ENCODE measurements around the gene NAALADL2.
"Not testable (repeated sequence)": the region's sequence is repeated elsewhere in the genome, so short reads cannot be mapped to it uniquely, and the experiment has no call there.

Gene NAALADL2

DNA sequence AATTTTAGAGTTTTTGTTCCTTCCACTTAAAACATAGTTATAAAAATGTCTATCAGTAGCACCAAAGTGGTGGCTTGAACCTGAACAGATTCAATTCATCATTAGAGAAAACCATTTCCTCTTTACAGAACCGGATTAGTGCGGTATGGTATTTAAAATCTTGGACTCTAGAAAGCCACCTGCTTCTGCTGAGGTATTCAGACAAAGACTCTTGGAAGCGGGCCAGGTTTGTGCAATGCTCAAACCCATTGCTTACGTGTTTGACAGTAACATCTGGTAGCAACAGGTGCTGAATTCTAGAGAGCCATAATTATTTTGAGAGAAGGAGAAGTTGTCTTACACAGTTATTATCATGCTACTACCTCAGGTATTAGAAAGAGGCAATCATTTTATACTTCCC lies 290.5 kb downstream of the NAALADL2 start:
- DNase-seq = no peak

DNA sequence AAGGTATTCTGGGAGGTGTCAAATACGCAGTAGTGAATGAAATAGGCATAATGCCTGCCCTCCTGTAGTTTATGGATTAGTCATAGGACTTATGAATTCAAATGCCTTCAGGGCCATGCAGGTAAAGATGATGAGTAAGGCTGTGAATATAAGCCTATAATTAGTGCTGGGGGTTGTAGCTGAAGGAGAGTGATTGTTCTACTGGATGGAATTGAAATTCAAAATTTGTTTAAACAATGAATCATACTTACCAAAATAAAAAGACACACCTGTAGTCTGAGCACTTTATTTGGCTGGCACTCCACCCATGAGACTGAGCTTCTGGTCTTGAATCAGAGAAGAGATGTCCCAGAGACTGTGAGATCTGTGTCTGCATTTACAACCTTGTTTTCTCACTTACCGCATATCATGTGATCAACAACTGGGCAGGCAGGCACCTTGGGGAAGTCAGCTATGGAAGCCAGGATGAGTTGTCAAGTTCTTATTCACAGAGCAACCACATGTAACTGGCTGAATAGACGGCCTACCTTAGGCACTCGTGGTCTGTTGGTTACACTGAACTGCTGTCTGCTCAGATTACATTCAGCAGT lies 291.8 kb downstream of the NAALADL2 start:
- no peak for DNase-seq

DNA sequence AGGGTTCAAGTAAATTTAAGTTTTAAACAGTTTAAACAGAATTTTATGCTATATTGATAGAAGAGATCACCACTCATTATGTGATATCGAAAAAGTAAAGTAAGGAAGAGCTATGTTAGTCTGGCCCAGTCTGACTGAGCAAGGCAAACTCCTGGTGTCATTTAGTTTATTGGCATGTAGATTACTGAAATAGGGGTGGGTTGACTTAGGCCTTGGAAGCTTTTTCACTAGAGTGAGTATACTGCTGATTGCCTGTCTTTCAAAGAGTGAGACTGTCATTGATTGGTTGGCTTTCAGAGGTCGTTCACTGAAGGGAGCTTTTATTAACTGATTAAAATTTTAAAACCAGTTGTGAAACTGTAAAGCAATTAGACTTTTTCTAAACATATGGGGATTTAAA lies 294.5 kb downstream of the NAALADL2 start:
- DNase-seq = no peak

DNA sequence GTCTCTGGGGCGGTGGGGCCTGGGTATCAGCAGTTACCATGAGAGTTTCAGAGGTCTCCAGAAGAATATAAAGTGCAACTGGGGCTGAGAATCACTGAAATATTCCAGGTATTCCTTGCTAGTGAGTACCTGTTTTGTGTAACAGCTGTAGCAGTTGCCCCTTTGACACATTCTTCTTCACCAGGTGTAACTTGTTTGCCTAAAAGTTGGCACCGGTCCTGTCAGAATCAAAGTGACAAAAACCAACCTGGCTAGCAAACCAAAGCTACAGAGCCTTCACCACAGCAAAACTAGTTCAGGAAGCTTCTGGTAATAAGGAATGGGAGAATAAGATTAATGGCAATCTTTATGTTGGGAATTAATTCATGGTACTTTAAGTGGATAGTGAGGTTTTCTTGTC lies 296.0 kb downstream of the NAALADL2 start:
- DNase-seq = no peak

DNA sequence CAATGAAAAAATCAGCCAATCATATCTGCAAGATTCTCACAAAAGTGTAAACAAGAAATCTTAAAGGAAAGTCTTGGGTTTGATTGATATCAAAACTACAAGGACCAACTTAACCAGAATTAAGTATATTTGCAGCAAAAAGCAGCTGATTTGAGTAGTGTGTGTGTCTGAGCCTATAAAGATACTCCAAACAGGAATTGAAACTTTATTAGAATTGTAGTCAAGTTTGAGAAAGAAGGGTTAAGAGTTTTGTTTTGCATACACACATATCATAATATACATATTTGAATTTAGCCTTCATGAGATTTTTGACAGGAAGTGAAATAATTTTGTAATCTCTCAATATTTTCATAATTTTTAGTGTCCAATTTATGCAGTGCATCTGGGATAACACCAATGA lies 300.1 kb downstream of the NAALADL2 start:
- no peak for DNase-seq

DNA sequence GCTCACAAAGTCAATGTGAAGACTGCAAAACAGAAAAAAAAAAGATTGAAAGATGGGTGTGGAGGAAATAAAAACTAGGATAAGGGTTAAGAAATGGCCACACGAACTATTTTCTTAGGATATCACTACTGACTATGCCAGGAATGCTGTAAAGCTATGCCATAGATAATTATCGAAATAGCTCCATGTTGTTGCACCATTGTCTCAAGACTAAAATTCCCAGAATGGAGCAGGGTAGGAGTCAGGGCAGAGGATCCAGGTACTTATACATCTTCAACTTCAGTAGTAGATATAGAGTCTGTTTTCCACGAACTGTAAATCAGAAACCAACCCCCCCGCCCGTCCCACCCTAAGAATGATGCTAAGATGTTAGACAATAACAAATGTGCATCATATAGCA lies 302.2 kb downstream of the NAALADL2 start:
- no peak for DNase-seq

DNA sequence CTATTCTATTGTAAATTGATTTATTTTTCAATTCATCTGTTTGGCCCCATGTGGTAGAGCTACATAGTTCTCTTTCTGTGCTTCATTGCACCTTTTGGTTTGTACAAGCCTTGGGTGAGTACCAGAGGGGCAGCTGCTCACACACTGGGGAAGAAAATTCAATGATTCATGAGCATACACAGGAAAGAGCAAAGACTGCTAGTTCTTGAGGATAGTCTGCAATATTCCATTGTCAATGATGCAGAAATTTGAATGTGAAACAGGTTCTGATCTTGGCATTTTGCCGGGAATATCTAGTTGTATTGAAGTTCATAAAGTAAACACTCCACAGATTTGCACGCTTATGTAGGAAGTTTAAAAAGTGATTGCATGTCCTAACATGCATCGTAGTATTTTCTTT lies 304.6 kb downstream of the NAALADL2 start:
- DNase-seq = no peak

DNA sequence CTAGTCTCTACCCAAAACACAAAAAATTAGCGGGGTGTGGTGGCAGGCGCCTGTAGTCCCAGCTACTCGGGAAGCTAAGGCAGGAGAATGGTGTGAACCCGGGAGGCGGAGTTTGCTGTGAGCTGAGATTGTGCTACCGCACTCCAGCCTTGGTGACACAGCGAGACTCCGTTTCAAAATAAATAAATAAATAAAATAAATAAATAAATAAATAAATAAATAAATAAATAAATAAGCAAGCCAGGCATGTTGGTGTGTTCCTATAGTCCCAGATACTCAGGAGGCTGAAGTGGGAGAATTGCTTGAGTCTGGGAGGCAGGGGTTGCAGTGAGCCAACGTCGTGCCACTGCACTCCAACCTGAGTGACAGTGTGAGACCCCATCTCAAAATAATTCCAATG lies 314.0 kb downstream of the NAALADL2 start:
- not testable (repeated sequence) for DNase-seq

DNA sequence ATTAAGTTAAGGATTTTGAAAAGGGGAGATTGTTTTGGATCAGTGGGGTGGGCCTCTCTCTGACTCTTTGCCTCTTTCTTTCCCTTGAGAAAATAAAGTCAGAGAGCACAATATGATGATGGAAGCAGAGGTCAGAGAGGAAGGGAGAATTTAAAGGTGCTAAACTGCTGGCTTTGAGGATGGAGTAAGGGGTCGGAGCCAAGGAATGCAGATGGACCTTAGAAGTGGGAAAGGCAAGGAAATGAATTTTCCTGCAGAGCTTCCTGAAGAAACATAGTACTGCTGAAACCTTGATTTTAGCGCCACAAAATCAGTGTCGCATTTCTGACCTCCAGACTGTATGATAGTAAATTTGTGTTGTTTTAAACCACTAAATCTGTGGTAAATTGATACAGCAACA lies 317.4 kb downstream of the NAALADL2 start:
- no peak for DNase-seq

DNA sequence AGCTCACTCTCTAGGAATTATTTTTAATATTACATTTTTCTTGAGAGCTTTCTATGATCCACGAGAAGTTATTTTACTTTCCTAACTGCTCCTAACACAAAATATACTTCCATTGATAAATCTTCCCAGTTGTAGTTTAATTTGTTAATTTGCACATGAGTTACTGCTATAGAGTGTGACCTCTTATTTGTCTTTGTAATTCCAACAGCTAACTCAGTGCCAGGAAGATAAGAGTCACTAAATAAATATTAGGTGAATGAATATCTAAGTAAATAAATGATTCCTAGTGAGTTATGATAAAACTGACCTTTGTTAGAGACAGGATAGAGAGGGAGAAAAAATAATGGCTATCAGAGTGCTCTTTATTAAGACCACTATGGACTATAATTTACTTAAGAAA lies 319.9 kb downstream of the NAALADL2 start:
- no peak for DNase-seq

DNA sequence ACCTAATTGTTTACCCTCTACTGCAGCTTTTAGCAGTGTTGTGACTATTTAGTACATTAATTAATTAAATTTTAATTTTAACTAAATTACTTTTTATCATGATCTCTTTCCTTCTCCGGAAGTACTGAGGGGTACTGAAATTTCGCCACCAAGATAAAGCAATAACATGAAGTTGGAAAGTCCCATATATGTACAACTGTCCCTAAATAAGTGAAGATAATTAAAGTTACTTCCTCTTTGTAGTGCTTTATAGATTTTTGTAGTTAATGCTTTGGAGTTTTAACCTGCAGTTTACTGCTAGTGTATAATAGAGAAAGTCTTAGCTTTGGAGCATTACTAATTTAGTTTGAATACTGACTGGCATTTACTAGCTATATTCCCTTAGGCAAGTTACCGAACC lies 325.3 kb downstream of the NAALADL2 start:
- DNase-seq = no peak

DNA sequence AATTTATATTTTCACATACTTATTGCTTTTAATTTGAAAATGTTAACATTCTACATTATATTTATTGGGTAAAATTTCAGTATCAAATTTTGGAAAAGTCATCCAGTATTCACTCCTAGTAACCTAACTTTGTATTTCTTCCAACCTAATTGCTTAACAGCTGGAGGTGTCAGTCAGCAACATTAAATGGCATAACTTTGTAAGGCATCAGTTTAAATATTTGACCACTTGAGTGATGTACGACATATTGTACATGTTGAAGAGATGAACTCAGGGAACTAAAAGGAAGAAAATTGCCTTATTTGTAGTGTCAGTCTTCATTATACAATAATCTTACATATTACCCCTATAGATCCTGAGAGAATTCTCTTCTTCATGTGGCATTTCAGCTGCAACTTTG lies 326.8 kb downstream of the NAALADL2 start:
- no peak for DNase-seq

DNA sequence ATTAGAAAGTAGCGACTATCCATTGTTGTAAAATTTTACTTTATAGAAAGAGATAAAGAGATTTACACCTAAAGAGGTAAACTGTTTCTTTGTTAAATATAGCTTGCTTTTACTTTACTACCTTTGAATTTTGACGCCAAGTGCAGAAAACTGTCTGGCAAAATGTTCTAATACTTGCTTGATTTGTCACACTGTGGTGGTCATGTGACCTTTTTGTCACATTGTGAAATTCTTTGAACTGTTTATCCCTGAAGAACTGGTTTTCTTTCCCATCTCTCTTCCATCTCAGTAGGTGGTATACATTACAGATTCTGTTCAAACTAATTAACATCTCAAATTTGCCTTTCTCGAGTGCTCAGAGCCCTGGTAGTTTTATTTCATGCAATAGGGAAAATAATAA lies 327.4 kb downstream of the NAALADL2 start:
- DNase-seq = no peak

DNA sequence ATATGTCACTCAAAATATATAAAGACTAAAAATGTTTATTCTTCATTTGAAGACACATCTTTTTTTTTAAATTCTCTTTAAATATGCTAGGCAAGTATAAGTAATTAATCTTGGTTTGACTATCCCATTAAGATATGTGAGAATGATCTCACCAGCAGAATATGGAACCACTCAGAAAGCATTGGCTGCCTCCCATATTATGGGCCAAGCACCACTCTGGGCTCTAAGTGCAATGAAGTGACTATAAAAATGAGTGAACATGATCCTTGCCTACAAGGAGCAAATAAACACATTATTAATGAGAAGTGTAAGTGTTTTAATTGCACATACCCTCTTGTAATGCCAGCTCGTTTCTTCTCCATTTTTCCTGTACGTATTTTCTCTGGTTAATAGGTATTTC lies 328.5 kb downstream of the NAALADL2 start:
- no peak for DNase-seq

DNA sequence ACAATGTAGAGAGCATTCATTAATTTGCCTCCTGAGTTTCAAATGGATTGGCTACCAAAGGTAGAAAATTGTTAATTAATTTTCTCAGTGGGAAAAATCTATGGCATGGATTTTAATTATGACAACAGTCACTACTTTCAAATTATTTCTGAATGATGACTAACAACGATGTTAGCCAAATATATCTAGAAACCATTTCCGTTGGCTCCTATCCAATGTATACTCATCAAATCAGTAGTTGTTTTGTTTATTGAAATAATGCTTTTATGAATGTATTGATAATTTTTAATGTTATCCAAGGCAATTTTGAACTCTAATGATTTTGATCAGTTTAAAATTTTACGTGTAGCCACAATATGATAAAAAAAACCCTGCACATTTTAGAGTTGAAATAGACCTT lies 333.4 kb downstream of the NAALADL2 start:
- no peak for DNase-seq

DNA sequence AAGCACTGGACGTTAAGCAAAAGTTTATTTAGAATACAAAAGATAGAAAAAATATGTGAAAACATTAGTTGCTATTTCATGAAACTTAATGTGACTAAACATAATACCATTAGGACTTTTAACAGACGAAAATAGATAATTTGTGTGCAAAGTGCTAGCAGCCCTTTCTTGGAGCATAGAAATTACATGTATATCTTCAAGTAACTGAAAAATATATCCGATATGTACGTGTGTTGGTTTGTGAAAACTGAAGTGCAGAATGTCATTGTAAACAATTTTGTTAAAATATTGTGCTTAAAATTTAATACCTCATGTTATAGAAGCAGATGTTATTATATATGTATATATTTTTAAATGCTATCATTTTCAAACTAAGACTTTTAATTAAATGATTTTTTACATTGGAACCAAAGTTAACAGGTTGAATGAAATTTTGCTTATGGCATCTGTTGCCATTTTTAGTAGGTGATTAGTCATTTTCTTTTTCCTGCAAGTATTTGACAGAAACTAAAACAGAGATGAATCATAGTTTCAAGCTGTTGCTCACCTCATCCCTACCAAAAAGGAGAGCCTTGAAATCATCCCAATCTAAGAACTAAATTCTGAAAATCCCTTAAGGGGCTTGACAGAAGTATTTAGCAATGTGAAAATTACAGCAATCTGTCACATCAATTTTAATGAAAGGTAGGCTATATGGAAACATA lies 334.8 kb downstream of the NAALADL2 start:
- DNase-seq = peak; percentile 30

DNA sequence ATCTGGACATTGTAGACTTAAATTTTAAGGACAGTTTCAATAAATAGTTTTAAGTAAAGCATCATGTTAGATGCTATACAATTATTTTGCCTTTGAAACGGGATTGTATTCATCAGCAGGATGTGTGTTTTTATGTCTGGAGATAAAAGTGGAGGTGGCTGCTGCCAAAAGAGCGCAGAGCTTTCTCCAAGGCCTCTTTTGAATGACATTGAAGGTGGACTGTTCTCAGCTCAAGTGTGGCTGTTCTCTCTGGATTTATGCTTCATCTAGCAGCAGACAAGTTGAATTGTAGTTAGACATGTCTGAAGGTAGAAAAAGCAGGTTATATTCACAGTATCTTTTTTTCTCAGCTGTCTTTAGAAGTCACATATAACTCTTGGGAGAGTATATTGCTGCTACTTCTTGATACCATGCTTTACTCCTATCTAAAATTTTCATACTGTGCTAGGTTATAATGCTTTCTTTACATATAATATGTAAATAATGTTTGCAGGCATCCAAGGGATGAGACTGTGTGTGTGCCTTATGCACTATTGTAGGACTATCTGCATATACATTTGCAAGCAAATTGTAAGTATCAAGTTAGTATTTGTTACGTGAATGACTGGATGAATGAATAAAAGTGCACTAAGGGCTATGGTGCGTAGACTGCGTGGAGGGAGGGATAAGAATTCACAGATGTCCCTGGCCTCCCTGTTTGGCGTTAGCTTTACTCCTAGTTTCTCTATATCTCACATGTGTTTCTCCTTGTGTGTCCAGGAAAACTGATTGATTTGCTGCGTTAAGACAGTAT lies 340.1 kb downstream of the NAALADL2 start:
- DNase-seq = no peak

DNA sequence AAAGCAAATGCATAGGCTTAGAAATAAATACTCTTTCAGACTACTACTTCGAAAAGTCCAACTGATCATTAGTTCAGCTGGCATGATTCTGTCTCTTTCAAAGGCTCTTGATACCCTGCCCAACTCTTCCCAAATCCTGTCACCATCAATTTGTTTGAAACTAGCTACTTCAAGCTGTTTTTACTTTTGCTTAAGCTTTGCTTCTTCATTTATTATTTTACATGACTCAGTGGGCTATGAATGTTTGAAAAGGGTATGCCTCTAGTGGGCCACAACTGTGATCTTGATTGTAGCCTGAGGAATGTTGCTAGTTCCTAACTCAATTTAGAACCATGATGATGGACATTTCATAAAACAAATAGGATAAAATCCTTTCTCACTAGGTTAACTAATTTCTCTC lies 340.8 kb downstream of the NAALADL2 start:
- no peak for DNase-seq

DNA sequence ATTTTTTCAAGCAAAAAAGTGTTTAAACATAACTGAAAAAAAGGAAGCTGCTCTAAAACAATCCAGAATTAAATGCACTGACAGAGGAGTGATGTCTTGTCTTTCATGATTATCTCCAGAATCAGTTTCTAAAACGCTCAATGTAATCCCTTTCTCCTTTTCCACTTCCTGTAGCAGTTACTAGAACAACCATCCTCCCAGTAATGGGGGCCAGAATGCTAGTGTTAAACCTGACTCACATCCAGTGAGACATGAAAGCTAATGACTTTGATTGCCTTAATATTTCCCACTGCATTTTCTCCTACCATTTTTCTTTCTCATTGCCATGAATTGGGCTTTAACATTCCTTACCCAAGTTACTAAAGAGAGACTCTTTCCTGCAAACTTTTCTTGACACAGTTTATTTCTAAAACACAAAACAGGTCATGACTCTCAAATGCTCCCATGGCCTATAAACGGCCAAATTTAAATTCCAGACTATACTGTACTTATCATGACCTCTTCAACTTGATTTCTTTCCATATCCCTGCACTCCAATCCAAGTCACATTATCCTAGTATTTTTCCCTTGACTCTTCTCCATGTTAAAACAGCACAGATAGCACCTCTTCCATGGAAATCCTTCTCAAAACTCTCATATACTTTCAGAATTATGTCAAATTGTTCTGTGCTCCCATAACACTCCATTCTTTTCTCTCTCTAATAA lies 341.4 kb downstream of the NAALADL2 start:
- no peak for DNase-seq

DNA sequence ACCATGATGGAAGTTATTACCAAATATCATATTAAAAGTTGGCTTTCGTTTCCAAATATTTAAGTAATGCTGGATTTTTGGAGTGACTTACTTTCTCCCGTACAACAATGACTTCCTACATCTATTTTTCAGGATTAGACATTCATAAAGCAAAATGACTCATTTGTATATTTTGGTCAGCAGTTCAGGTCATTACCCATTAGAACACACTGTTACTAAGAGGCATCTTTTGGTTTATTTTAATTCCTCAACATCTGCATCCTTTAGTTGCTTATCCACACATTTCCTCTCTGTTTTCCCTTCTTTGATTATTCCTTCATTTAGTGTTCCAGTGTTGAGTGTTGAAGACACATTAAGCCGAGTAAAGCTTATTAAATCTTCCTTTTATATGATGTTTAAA lies 348.2 kb downstream of the NAALADL2 start:
- no peak for DNase-seq

DNA sequence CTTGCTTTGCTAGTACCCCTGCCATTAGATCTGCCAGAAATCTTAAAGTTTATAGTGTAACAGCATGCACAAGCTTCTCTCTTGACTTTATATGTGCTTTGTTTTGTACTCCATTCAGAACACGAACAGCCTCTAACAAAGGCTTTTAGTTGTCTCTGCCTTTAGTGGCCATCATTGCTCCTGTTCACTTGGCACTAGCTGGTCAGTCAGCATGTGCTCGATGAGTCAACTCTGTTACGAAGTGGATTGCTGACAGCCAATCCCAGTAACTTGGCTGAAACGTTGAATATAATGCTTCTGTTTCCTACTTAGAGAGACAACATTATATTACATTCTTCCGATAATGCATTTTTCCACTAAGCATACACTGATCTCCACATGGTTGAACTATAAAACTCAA lies 349.2 kb downstream of the NAALADL2 start:
- no peak for DNase-seq

DNA sequence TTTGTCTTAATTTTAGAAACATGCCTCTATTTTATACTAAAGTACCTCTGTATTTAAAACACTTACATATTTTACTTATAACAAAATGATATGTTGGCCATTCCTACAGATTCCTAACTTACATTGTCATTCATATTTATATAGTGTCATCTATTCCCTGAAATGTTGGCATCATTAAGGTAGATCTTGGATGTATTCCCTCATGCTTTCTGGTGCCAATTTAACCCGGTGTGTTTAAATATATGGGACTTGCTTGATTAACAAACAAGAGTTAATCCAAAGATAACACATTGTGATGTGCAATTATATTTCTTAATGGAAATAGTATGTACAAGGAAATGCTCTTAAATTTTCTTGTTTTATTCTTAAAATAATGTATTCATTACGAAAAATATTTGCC lies 352.3 kb downstream of the NAALADL2 start:
- no peak for DNase-seq

DNA sequence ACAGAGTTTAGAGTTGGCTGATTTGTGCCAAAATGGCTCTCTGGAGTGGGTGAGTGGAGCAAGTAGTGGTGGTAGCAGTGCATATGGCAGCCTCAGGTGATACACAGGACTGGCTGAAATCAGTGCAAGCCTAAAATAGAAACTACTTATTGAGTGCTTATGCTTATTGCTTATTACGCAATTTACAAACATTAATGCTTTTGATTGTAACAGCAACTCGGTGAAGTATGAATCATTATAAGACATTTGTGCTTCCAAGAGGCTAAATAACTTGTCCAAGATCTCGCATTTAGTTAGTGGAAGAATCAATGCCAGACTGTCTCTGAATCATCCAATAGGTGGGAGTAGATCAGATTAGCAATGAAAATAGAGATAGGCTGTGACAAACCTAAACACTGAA lies 353.8 kb downstream of the NAALADL2 start:
- DNase-seq = no peak

DNA sequence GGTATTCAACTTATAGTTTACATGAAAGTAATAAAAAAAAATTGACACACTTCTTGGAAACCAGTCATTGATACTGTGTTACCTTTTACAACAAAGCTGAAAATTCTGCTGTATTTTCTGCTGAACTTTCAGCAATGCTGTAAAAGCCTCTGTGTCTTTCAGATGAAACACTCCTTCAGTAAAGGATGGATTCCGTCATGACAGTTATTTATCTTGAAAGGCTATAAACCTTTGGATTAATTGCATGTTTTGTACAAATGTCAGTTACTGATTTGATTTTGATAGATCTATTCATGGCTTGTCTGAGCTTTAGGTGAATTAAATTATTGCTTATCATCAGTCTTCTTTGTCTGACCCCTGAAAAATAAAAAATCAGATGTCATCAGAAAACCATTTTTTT lies 355.1 kb downstream of the NAALADL2 start:
- no peak for DNase-seq

All from activated CD4-positive, alpha-beta T cell treated with anti-CD3 and anti-CD28 coated beads, Interleukin-2, amount 50 U/mL, for 16 hours (primary cell).